ENCODE measurements around the gene OOSP2.

OOSP2 gene

GRCh38 chr11:60084631-60085273, 44.5 kb downstream of the OOSP2 start:
- no peak for DNase-seq

GRCh38 chr11:60085909-60086308, 45.7 kb downstream of the OOSP2 start:
- DNase-seq: no peak

GRCh38 chr11:60087239-60087638, 47.0 kb downstream of the OOSP2 start:
- DNase-seq: no peak

DNA sequence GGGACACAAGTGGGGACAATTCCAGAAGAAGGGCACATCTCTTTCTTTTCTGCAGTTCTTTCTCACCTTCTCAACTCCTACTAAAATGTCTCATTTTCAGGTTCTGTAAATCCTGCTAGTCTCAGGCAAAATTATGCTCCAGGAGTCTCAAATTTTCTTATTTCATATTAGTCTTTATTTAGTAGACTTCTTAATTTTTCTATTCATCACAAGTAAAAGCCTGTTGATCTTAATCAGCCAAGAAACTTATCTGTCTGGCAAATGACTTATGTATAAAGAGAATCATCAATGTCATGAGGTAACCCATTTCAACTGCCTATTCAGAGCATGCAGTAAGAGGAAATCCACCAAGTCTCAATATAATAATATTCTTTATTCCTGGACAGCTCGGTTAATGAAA, 48.2 kb downstream of the OOSP2 start, which contains the start of gene MS4A2:
Gene MS4A2, plus strand, starts transcription at position 301 of the 400 bp plus-strand sequence. CDS start 102 bp downstream, outside the sequence.
- DNase-seq: no peak

DNA sequence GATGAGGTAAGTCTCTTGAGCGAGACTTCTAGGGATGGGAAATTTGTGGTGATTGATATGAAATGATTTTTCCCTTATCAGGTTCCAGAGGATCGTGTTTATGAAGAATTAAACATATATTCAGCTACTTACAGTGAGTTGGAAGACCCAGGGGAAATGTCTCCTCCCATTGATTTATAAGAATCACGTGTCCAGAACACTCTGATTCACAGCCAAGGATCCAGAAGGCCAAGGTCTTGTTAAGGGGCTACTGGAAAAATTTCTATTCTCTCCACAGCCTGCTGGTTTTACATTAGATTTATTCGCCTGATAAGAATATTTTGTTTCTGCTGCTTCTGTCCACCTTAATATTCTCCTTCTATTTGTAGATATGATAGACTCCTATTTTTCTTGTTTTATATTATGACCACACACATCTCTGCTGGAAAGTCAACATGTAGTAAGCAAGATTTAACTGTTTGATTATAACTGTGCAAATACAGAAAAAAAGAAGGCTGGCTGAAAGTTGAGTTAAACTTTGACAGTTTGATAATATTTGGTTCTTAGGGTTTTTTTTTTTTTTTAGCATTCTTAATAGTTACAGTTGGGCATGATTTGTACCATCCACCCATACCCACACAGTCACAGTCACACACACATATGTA, 55.4 kb downstream of the OOSP2 start:
- no peak for DNase-seq

DNA sequence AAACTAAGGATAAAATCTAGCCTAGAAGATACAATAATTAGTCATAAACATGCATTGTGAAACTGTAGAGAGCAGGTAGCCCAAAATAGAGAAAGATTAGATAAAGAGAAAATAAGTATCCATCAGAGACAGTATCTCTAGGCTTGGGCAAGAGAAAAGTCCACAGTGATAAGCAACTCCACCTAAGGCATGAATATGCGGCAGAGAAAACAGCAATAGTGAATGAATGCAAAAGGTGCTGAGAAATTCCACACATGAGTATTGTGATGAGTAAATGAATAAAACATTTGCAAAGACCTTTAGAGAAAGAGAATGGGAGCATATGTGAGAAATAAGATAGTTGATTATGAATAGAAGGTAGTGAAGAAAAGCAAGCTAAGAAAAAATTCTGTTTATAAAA, 57.0 kb downstream of the OOSP2 start:
- no peak for DNase-seq

Data from NCI-H1436 treated with DMSO at 0.1 percent for 48 hours (cell line).